Ammon's horn (tissue), 1 donor: ENCODE results near the gene C1QTNF1.
"Not testable (repeated sequence)": the region's sequence is repeated elsewhere in the genome, so short reads cannot be mapped to it uniquely, and the experiment has no call there.

ENCODE experiments used
- DNase-seq: peaks from one replicate; pipeline ENCODE4 v3.0.0-alpha.2; 2016; ENCODE audit warnings: low spot score

The C1QTNF1 gene

GRCh38 chr17:79006794-79007503 is 17.0 kb upstream of the C1QTNF1 start:
- no peak for DNase-seq

GRCh38 chr17:79007504-79008381 is 16.2 kb upstream of the C1QTNF1 start:
- DNase-seq = no peak

GRCh38 chr17:79008666-79009387 is 15.1 kb upstream of the C1QTNF1 start:
- no peak for DNase-seq

- DNase-seq = peak; percentile 83
These were observed 14.3 kb upstream of the C1QTNF1 start, which contains the start of gene CANT1 for GRCh38 chr17:79009397-79010303. Gene CANT1, minus strand, starts transcription at chr17:79009764. Its CDS starts 12,142 bp downstream, at chr17:78997622.

- DNase-seq = no peak
These were observed 13.7 kb upstream of the C1QTNF1 start for GRCh38 chr17:79010304-79010646.

- no peak for DNase-seq
These were observed 12.4 kb upstream of the C1QTNF1 start for GRCh38 chr17:79011451-79012147.

- no peak for DNase-seq
These were observed 11.3 kb upstream of the C1QTNF1 start for GRCh38 chr17:79012563-79013134.

- no peak for DNase-seq
These were observed 9.7 kb upstream of the C1QTNF1 start for GRCh38 chr17:79014158-79014758.

GRCh38 chr17:79017546-79018369 is 6.2 kb upstream of the C1QTNF1 start:
- no peak for DNase-seq

GRCh38 chr17:79018370-79018695 is 5.6 kb upstream of the C1QTNF1 start:
- no peak for DNase-seq

- no peak for DNase-seq
These were observed 4.7 kb upstream of the C1QTNF1 start for GRCh38 chr17:79019261-79019631.

- no peak for DNase-seq
These were observed 4.1 kb upstream of the C1QTNF1 start for GRCh38 chr17:79019632-79020584.

- DNase-seq = no peak
These were observed 3.2 kb upstream of the C1QTNF1 start for GRCh38 chr17:79020631-79021301.

GRCh38 chr17:79021929-79022328 is 2.0 kb upstream of the C1QTNF1 start:
- not testable (repeated sequence) for DNase-seq

GRCh38 chr17:79022507-79022991 is 1.4 kb upstream of the C1QTNF1 start:
- no peak for DNase-seq

GRCh38 chr17:79023180-79023705 is 726 bp upstream of the C1QTNF1 start:
- DNase-seq = no peak
